Activated CD4-positive, CD25-positive, alpha-beta regulatory T cell treated with anti-CD3 and anti-CD28 coated beads, Interleukin-2, amount 50 U/mL, for 24 hours (primary cell): ENCODE data around the gene CELSR2.
"Not testable (repeated sequence)": the region's sequence is repeated elsewhere in the genome, so short reads cannot be mapped to it uniquely, and the experiment has no call there.

Source experiments
- ATAC-seq, 2 donors: fragments of 150-1000 bp; cut with Tn5 transposase; one replicate each; pipeline ENCODE4 v1.10.0; 2021; ENCODE audit warnings: mild to moderate bottlenecking in 1 of 2, moderate library complexity in 1 of 2

CELSR2 gene

GRCh38 chr1:109281680-109282496 lies 32.5 kb downstream of the CELSR2 start:
- no peak for ATAC-seq

DNA sequence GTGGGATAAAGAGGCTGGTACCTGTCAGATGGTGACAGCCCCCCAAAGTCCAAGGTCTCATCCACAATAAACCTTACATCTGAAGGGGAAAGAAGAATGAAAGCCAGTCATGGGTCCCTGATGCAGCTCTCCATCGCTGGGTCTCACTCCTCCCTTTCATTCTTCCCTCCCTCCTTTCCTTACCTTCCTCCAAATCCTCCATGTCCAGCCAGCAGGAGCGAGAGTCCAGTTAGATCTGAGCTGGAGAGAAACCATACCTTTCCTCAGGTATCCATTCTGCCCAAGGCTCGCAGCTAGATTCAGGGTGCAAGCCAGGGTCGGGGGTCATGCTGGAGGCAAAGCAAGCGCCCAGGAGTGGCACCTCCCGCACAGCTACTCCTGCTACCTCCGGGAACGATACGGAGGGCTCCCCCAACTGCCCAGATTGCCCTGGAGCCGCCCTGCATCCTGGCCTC lies 33.2 kb downstream of the CELSR2 start:
- ATAC-seq = no peak

- ATAC-seq = peak; percentile 97
Observed at GRCh38 chr1:109282952-109283747, 33.8 kb downstream of the CELSR2 start, which contains the start of gene PSRC1. Gene PSRC1, minus strand, starts transcription at chr1:109283145.

- ATAC-seq = peak; percentile 4 to 8
Observed at GRCh38 chr1:109283748-109284600, 34.6 kb downstream of the CELSR2 start.

- not testable (repeated sequence) for ATAC-seq
Observed at GRCh38 chr1:109286762-109287161, 37.4 kb downstream of the CELSR2 start.

GRCh38 chr1:109290137-109290536 lies 40.8 kb downstream of the CELSR2 start:
- ATAC-seq = no peak

DNA sequence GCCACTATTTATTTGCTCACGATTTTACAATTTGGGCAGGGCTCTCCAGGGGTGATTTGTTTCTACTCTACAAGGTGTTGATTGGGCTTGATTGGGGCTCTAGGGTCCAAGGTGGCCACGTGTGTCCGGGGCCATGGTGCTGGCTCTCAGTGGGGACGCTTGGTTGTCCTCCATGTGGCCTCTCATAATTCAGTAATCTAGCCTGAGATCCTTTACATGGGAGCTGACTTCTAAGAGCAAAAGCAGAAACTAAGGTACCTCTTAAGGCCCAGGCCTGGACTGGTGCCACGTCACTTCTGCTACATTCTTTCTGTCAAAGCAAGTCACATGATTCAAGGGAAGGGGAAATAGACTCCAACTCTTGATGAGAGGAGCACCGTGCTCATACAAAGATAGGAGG lies 41.7 kb downstream of the CELSR2 start:
- ATAC-seq = no peak

DNA sequence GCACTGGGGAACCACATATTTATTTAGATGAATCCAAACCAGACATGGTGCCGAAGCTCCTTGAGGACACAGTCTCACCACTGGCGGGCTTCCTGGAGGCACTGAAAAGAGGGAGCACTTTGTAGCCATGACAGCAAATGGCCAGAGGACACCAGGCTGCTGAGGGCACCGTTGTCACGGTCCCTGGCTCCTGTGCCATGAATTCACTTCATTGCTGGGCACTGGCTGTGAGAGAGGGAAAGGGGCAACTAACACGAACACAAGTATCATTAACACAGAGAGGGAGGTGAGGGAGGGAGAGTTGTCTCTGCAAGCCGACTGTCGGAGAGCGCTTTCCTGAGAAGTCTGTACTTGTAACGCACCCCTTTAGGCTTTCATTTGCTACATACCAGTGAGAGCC lies 43.0 kb downstream of the CELSR2 start:
- ATAC-seq = no peak

- ATAC-seq = no peak
Observed at GRCh38 chr1:109293026-109293425, 43.7 kb downstream of the CELSR2 start.

GRCh38 chr1:109294481-109294880 lies 45.1 kb downstream of the CELSR2 start:
- ATAC-seq = no peak

GRCh38 chr1:109295712-109296415 lies 46.5 kb downstream of the CELSR2 start:
- no peak for ATAC-seq

GRCh38 chr1:109296782-109297181 lies 47.4 kb downstream of the CELSR2 start:
- ATAC-seq = no peak

- no peak for ATAC-seq
Observed at GRCh38 chr1:109298666-109299557, 49.6 kb downstream of the CELSR2 start.

DNA sequence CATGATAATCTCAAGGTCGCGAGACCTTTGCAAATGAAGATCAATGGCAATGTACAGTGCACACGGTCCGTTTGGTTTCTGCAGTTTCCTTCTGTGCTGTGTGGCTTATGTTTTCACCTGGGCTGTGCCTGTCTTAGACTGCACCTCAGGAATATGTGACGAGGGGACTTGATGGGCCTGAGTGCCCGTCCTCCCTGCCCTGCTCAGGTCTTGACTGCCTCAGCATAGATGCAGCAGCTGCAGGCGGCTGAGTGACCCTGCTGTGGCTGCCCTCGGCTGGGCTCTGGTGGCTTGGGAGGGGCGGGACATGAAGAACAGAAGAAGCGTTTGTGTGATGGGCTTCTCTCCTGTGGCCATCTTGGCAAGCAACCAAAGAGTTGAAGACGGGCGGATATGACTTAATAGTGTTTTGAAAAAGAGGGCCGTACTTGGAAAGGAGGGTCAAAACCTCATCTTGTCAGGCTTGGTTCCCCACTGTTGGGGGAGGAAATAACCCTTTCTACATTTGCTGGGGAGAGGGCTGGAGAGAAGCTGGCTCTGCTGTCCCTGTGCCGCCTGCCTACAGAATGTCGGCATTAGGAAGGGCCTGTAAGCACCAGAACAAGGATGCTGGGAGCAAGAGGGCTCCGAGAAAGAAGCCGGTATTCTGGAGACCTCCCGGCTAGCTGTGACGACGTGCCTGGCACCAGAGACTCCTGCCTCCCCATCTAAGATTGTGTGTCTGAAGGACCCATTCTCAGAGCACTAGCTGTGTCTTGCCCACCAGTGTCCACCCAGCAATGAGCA lies 50.4 kb downstream of the CELSR2 start:
- ATAC-seq = no peak

GRCh38 chr1:109300650-109301151 lies 51.4 kb downstream of the CELSR2 start:
- no peak for ATAC-seq

DNA sequence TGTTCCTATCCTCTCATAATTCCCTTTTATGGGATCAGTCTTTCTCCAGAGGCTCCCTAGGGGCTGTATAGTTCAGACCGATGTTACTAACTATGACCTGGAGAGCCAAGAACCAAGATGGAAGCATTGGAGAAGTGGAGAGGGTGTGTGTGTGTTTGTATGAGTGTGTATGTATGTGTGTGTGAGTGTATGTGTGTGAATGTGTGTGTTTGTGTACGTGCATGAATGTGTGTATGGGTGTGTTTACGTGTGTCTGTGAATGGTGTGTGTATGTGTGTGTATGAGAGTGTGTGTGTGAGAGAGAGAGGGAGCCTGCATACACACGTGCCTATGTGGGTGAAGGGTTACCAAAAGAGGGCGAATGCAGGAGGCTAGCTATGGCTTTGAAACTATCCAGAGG lies 52.5 kb downstream of the CELSR2 start:
- ATAC-seq = no peak

DNA sequence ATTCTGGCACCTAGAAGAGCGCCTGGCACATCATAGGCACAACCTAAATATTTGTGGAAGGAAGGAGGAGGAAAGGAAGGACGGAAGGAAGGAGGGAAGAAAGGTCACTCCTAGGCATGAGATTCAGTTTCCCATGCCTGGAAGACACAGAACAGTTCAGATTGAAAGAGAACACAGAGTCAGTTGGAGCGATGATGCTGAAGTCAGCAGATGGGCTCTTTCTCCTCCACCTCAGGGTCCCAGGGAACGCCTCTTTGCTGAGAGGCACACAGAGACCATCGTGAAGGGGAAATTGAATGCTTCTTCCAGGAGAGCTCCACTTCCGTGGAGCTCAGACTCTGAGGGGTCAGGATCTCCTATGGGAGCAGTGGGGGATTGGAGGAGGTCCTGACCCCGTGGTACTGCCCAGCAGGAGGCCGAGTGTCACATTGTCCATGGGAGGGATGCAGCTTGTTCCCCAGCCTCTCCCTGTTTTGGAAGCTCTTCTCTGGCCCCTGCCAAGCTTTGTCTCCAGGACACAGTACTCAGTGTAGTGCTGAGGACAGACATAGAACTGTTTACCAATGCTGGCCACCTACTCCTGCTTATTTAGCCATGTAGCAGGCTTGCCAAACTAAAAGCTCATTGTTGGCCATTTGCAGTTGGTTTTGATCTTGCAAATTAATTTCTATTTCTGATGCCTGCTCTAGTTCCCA lies 55.0 kb downstream of the CELSR2 start:
- no peak for ATAC-seq

DNA sequence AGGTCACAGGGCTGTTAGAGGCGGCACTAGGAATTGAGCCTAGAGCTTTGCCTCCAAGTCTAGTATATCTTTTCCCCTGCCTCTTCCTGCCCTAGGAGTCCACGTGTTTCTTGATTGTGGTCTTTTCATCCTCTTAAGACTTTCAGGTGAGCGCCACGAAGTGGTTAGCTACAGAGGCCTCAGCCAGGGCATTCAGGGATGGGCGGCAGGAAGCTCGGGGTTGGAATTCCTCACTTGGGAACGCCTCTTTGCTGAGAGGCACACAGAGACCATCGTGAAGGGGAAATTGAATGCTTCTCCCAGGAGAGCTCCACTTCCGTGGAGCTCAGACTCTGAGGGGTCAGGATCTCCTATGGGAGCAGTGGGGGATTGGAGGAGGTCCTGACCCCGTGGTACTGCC lies 56.7 kb downstream of the CELSR2 start:
- ATAC-seq = not testable (repeated sequence)

DNA sequence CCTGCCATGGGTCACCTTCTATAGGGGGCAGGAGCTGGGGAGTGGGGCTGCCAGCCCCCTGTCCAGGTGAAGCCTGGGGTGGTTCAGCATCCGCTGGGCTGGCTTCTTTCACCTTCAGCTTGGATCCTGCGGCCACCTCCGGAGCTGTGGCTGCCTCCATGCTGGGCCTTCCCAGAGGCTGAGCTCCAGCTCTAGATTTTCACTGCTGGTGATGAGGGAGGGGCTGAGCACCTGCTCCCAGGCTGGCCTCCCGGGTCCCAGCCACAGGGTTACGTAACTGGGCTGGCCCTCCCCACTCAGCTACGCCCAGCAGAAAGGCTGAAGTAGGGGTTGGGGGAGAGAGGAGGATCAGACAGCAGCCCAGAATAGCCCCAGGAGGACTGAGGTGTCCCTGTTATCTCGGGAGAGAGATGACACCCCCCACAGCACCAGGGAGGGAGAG lies 57.5 kb downstream of the CELSR2 start, which contains the start of gene MYBPHL:
Gene MYBPHL, minus strand, starts transcription at position 180 of the 442 bp plus-strand sequence. Its CDS starts 20 bp downstream, at position 160.
- ATAC-seq = no peak
